Upper lobe of right lung (tissue), 1 donor: ENCODE results near the gene SDC3. TPM values are rescaled to one million over a fixed set of nuclear protein-coding genes. Genes with fewer than 3 reads are reported as not detected.
"Not testable (repeated sequence)": the region's sequence is repeated elsewhere in the genome, so short reads cannot be mapped to it uniquely, and the experiment has no call there.

Source experiments
- ATAC-seq: fragments of 200-7000 bp; cut with Tn5 transposase; one replicate; pipeline ENCODE4 v1.9.1; 2020; ENCODE audit warnings: mild to moderate bottlenecking, moderate library complexity
- DNase-seq: peaks from one replicate; pipeline ENCODE4 v3.0.0-alpha.2; 2020
- H3K27ac ChIP-seq: fragments of 200-600 bp; one replicate; pipeline ENCODE4 v1.8.0; 2022
- H3K27me3 ChIP-seq: fragments of 200-600 bp; one replicate; pipeline ENCODE4 v1.8.0; 2022; ENCODE audit warnings: mild to moderate bottlenecking
- H3K36me3 ChIP-seq: fragments of 200-600 bp; one replicate; pipeline ENCODE4 v1.8.0; 2022
- H3K4me1 ChIP-seq: fragments of 200-600 bp; one replicate; pipeline ENCODE4 v1.8.0; 2022
- H3K4me3 ChIP-seq: fragments of 200-600 bp; one replicate; pipeline ENCODE4 v1.8.0; 2022; ENCODE audit warnings: mild to moderate bottlenecking
- H3K9me3 ChIP-seq: fragments of 200-600 bp; one replicate; pipeline ENCODE4 v1.8.0; 2022
- CTCF ChIP-seq: fragments of 200-600 bp; IDR thresholded peaks from one replicate; pipeline ENCODE4 v1.8.0; 2022; ENCODE audit warnings: antibody characterized with exemption
- intact Hi-C: fragments of 100-400 bp; cut with DNase I; formaldehyde crosslinking; loops from one replicate; pipeline ENCODE4 v1.11.0; 2022
- total RNA-seq: library from RNA; stranded (reverse); fragmentation: NEBNext Ultra II Directional; extraction: Animal tissue kit (Norgen Biotek cat#: 25700); gene quantifications from one replicate; pipeline ENCODE4 v1.2.1, GENCODE V29; 2021
- donor health status: DM: no; HTN: yes; CAD: no; lungs with severe emphysema.

The SDC3 gene
- total RNA-seq, 1 donor from 2014 or later, result 39.4 TPM

GRCh38 chr1:30950700-30951099 is 42.1 kb upstream of the SDC3 start:
- Histone ChIP-seq H3K4me3 (no peak overlapping the region), H3K36me3 (peaks cover 84% of the 10 kb centered on the region), H3K9me3 (no peaks in the 10 kb centered on the region), H3K27ac (no peak overlapping the region), H3K4me1 (no peaks in the 10 kb centered on the region), H3K27me3 (no peaks in the 10 kb centered on the region)
- no peak for ATAC-seq
- intact Hi-C loops, result no loop called here
- no peak for TF ChIP-seq CTCF
- DNase-seq, result no peak

GRCh38 chr1:30950053-30950452 is 41.5 kb upstream of the SDC3 start:
- DNase-seq (no peak), ATAC-seq (no peak)
- no peak overlapping the region for H3K4me3 ChIP-seq
- intact Hi-C loops, result no loop called here
- H3K9me3 ChIP-seq, result no peaks in the 10 kb centered on the region
- H3K27ac ChIP-seq, result no peak overlapping the region
- H3K4me1 ChIP-seq, result no peaks in the 10 kb centered on the region
- H3K36me3 ChIP-seq, result peaks cover 90% of the 10 kb centered on the region
- no peaks in the 10 kb centered on the region for H3K27me3 ChIP-seq
- no peak for TF ChIP-seq CTCF

GRCh38 chr1:30949487-30949838 is 40.9 kb upstream of the SDC3 start:
- peak; percentile 36 for ATAC-seq
- H3K27me3 ChIP-seq, intact Hi-C loops, H3K4me3 ChIP-seq, DNase-seq, H3K4me1 ChIP-seq, H3K27ac ChIP-seq, H3K9me3 ChIP-seq: not testable (repeated sequence)
- peaks cover 92% of the 10 kb centered on the region for H3K36me3 ChIP-seq

GRCh38 chr1:30948813-30949486 is 40.4 kb upstream of the SDC3 start:
- H3K36me3 ChIP-seq, result peaks cover 92% of the 10 kb centered on the region
- H3K4me3 ChIP-seq, H3K27me3 ChIP-seq, DNase-seq, H3K4me1 ChIP-seq, intact Hi-C loops, ATAC-seq, H3K27ac ChIP-seq, H3K9me3 ChIP-seq: not testable (repeated sequence)

GRCh38 chr1:30948278-30948677 is 39.7 kb upstream of the SDC3 start:
- Histone ChIP-seq H3K27ac (no peak overlapping the region), H3K9me3 (no peaks in the 10 kb centered on the region), H3K4me3 (no peak overlapping the region), H3K36me3 (peaks cover 92% of the 10 kb centered on the region), H3K4me1 (no peaks in the 10 kb centered on the region), H3K27me3 (no peaks in the 10 kb centered on the region)
- intact Hi-C loops, result no loop called here
- TF ChIP-seq CTCF, result no peak
- ATAC-seq, result no peak
- no peak for DNase-seq

GRCh38 chr1:30947212-30947611 is 38.7 kb upstream of the SDC3 start:
- H3K4me3 ChIP-seq, result no peak overlapping the region
- H3K27ac ChIP-seq, result no peak overlapping the region
- TF ChIP-seq CTCF, result no peak
- no peaks in the 10 kb centered on the region for H3K9me3 ChIP-seq
- intact Hi-C loops, result no loop called here
- H3K36me3 ChIP-seq, result peaks cover 93% of the 10 kb centered on the region
- no peaks in the 10 kb centered on the region for H3K4me1 ChIP-seq
- DNase-seq, result no peak
- ATAC-seq, result no peak
- H3K27me3 ChIP-seq, result no peaks in the 10 kb centered on the region
